ENCODE data around the gene MCIDAS.

The MCIDAS gene

GRCh38 chr5:55231029-55231918, 4.2 kb upstream of the MCIDAS start:
- Histone ChIP-seq H3K36me3 (replicated peaks; ENCODE audit: low read depth, low read length) (no peaks in the 10 kb centered on the region), H3K9ac (ENCODE audit: low read length) (no peak overlapping the region), H3K79me2 (ENCODE audit: low read length) (no peaks in the 10 kb centered on the region), H3K9me3 (ENCODE audit: insufficient read depth, low read length) (no peaks in the 10 kb centered on the region), H4K20me1 (ENCODE audit: insufficient read depth, low read length) (no peaks in the 10 kb centered on the region), H3K4me3 (ENCODE audit: low read length) (peak overlapping the region; percentile 91), H3K4me1 (ENCODE audit: low read length) (peaks cover 16% of the 10 kb centered on the region), H2AFZ (ENCODE audit: low read depth, low read length) (no peak overlapping the region), H3K4me2 (ENCODE audit: low read length) (peak overlapping the region; percentile 98), H3K27ac (ENCODE audit: low read length) (no peak overlapping the region), H3K27me3 (ENCODE audit: low read depth, low read length) (peaks cover 34% of the 10 kb centered on the region)
- no peak for TF ChIP-seq CTCF (IDR thresholded peaks at IDR 0.05; ENCODE audit: low read depth, low read length)
- no peak for TF ChIP-seq EZH2phosphoT487 (IDR thresholded peaks at IDR 0.05; ENCODE audit: low read depth)

- Histone ChIP-seq H3K79me2 (ENCODE audit: low read length) (no peaks in the 10 kb centered on the region), H3K36me3 (replicated peaks; ENCODE audit: low read depth, low read length) (no peaks in the 10 kb centered on the region), H3K4me1 (ENCODE audit: low read length) (peaks cover 19% of the 10 kb centered on the region), H4K20me1 (ENCODE audit: insufficient read depth, low read length) (no peaks in the 10 kb centered on the region), H3K9ac (ENCODE audit: low read length) (no peak overlapping the region), H3K4me3 (ENCODE audit: low read length) (no peak overlapping the region), H3K27me3 (ENCODE audit: low read depth, low read length) (peaks cover 34% of the 10 kb centered on the region), H3K27ac (ENCODE audit: low read length) (no peak overlapping the region), H3K9me3 (ENCODE audit: insufficient read depth, low read length) (no peaks in the 10 kb centered on the region), H2AFZ (ENCODE audit: low read depth, low read length) (no peak overlapping the region), H3K4me2 (ENCODE audit: low read length) (no peak overlapping the region)
- TF ChIP-seq EZH2phosphoT487 (IDR thresholded peaks at IDR 0.05; ENCODE audit: low read depth) (no peak), CTCF (IDR thresholded peaks at IDR 0.05; ENCODE audit: low read depth, low read length) (no peak)
Measured at GRCh38 chr5:55230086-55230629, 3.0 kb upstream of the MCIDAS start.

GRCh38 chr5:55227664-55228430, 732 bp upstream of the MCIDAS start:
- Histone ChIP-seq H3K9me3 (ENCODE audit: insufficient read depth, low read length) (no peaks in the 10 kb centered on the region), H3K27ac (ENCODE audit: low read length) (no peak overlapping the region)
- TF ChIP-seq EZH2phosphoT487 (IDR thresholded peaks at IDR 0.05; ENCODE audit: low read depth) (no peak), CTCF (IDR thresholded peaks at IDR 0.05; ENCODE audit: low read depth, low read length) (no peak)

More at GRCh38 chr5:55227664-55228430, 732 bp upstream of the MCIDAS start:
- H3K27me3 ChIP-seq (ENCODE audit: low read depth, low read length), result peaks cover 34% of the 10 kb centered on the region
- H3K36me3 ChIP-seq (replicated peaks; ENCODE audit: low read depth, low read length), result no peaks in the 10 kb centered on the region
- no peaks in the 10 kb centered on the region for H3K79me2 ChIP-seq (ENCODE audit: low read length)
- H3K4me3 ChIP-seq (ENCODE audit: low read length), result peak overlapping the region; percentile 81
- peak overlapping the region; percentile 83 for H3K4me2 ChIP-seq (ENCODE audit: low read length)
- H2AFZ ChIP-seq (ENCODE audit: low read depth, low read length), result 0 out of 2 replicates have a peak overlapping the region, but pooled peaks have one; percentile 0
- H4K20me1 ChIP-seq (ENCODE audit: insufficient read depth, low read length), result no peaks in the 10 kb centered on the region
- H3K4me1 ChIP-seq (ENCODE audit: low read length), result peaks cover 14% of the 10 kb centered on the region; the same call in 1 of the 2 replicates
- H3K9ac ChIP-seq (ENCODE audit: low read length), result peak overlapping the region; percentile 63; the same call in 1 of the 2 replicates
